Neural crest cell (in vitro differentiated cells): Measurements from ENCODE around the gene TNFSF4. TPM values are rescaled to one million over a fixed set of nuclear protein-coding genes. Genes with fewer than 3 reads are reported as not detected.
A peak's percentile ranks its signal among the peaks of the same experiment; 100 is the strongest.

Experiments
- DNase-seq: peaks from one replicate; pipeline ENCODE4 v3.0.0; 2021; ENCODE audit warnings: low read depth, mixed read lengths, low spot score
- H3K27ac Mint-ChIP-seq: one replicate; pipeline ENCODE4 v1.8.0; 2021; ENCODE audit warnings: mild to moderate bottlenecking, mixed read lengths; ENCODE audit not compliant: unreplicated experiment
- H3K27me3 Mint-ChIP-seq: 2 replicates; pipeline ENCODE4 v1.8.0; 2021; ENCODE audit warnings: low read depth, mild to moderate bottlenecking, mixed read lengths
- H3K36me3 Mint-ChIP-seq: 2 replicates; pipeline ENCODE4 v1.8.0; 2021; ENCODE audit warnings: low read depth, mild to moderate bottlenecking, mixed read lengths
- H3K4me1 Mint-ChIP-seq: 2 replicates; pipeline ENCODE4 v1.8.0; 2021; ENCODE audit warnings: mixed read lengths
- H3K4me3 Mint-ChIP-seq: one replicate; pipeline ENCODE4 v1.8.0; 2021; ENCODE audit warnings: mild to moderate bottlenecking, mixed read lengths
- H3K9me3 Mint-ChIP-seq: 2 replicates; pipeline ENCODE4 v1.8.0; 2021; ENCODE audit warnings: mixed read lengths
- long read RNA-seq: library from polyadenylated mRNA; unstranded; transcript quantifications from one replicate; pipeline ENCODE4 v2.0.0, GENCODE V29; 2020
- total RNA-seq: library from RNA; stranded (reverse); gene quantifications from 2 replicates; pipeline ENCODE4 v1.2.1, GENCODE V29; 2021
- TF ChIP-seq, protein P1 (sequence below): fragments of 200-600 bp; sonication (generic); conservative IDR thresholded peaks from 2 replicates; pipeline ENCODE4 v1.5.0; 2021; ENCODE audit warnings: antibody characterized with exemption, mild to moderate bottlenecking

The TNFSF4 gene, protein sequence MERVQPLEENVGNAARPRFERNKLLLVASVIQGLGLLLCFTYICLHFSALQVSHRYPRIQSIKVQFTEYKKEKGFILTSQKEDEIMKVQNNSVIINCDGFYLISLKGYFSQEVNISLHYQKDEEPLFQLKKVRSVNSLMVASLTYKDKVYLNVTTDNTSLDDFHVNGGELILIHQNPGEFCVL
- total RNA-seq, result 0.57 and 1.1 TPM in 2 replicates
- long read RNA-seq, result 0 reads

GRCh38 chr1:173206816-173207568 is at the start of gene TNFSF4:
TNFSF4 (minus strand) TSS chr1:173207331; CDS start chr1:173207176, 155 bp downstream.
- Mint-ChIP-seq H3K36me3 (no peaks in the 10 kb centered on the region), H3K9me3 (no peaks in the 10 kb centered on the region), H3K27ac (no peak within 1 kb of the TSS), H3K4me1 (peaks cover 32% of the 10 kb centered on the region), H3K4me3 (no peak within 1 kb of the TSS), H3K27me3 (no peaks in the 10 kb centered on the region)
- no peak for DNase-seq
- TF ChIP-seq, protein P1, sequence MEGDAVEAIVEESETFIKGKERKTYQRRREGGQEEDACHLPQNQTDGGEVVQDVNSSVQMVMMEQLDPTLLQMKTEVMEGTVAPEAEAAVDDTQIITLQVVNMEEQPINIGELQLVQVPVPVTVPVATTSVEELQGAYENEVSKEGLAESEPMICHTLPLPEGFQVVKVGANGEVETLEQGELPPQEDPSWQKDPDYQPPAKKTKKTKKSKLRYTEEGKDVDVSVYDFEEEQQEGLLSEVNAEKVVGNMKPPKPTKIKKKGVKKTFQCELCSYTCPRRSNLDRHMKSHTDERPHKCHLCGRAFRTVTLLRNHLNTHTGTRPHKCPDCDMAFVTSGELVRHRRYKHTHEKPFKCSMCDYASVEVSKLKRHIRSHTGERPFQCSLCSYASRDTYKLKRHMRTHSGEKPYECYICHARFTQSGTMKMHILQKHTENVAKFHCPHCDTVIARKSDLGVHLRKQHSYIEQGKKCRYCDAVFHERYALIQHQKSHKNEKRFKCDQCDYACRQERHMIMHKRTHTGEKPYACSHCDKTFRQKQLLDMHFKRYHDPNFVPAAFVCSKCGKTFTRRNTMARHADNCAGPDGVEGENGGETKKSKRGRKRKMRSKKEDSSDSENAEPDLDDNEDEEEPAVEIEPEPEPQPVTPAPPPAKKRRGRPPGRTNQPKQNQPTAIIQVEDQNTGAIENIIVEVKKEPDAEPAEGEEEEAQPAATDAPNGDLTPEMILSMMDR, result no peak

GRCh38 chr1:173255214-173255813 is 48.2 kb upstream of the TNFSF4 start:
- Mint-ChIP-seq H3K36me3 (peaks cover 4% of the 10 kb centered on the region), H3K4me3 (no peak overlapping the region)
- DNase-seq, result peak; percentile 12

DNA sequence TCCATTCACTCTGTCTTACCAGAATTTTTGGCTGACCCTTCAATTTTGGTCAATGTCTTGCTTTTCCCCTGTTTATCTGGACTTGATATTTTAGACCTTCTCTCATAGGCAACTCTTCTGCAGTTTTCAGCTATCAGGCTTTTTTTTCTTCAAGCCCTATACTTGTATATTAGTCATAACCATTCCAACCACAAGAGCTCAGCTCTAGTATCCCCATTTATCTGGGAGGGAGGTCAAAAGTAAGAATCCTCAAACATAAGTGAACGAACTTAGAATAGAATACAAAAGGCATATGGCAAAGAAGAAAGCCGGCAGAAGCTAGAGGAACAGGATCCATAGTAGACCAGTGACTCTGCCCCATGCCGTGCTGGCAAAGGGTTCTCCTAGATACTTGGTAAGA is 45.9 kb upstream of the TNFSF4 start:
- DNase-seq, result no peak
- TF ChIP-seq, protein P1, result no peak
- no peaks in the 10 kb centered on the region for H3K27me3 Mint-ChIP-seq
- H3K27ac Mint-ChIP-seq, result no peak overlapping the region
- no peaks in the 10 kb centered on the region for H3K4me1 Mint-ChIP-seq
- H3K9me3 Mint-ChIP-seq, result peaks cover 3% of the 10 kb centered on the region
- H3K4me3 Mint-ChIP-seq, result no peak overlapping the region
- no peaks in the 10 kb centered on the region for H3K36me3 Mint-ChIP-seq

More at GRCh38 chr1:173255214-173255813, 48.2 kb upstream of the TNFSF4 start:
- H3K27me3 Mint-ChIP-seq, result no peaks in the 10 kb centered on the region
- peaks cover 7% of the 10 kb centered on the region for H3K9me3 Mint-ChIP-seq
- H3K27ac Mint-ChIP-seq, result no peak overlapping the region
- H3K4me1 Mint-ChIP-seq, result no peaks in the 10 kb centered on the region
- TF ChIP-seq, protein P1, result peak; percentile 76

DNA sequence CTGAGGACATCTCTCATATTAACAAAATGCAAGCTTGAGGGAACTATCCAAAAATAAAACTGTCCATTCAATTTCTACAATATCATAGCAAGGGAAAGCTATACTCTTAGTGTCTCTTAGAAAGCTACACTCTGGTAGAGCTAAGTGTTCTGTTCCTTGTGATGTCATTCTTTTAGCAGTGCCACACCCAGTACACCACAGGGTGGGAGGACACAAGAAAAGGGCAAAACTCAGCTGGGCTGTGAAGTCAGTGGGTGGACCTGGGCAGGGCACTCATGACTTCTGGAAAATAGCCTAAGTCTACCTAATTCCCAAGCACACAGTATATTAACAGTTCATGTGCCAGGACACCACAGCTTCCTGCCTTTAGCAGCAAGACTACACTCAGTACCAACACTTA is 42.2 kb upstream of the TNFSF4 start:
- no peak overlapping the region for H3K4me3 Mint-ChIP-seq
- TF ChIP-seq, protein P1, result no peak
- H3K9me3 Mint-ChIP-seq, result peaks cover 3% of the 10 kb centered on the region
- no peak overlapping the region for H3K27ac Mint-ChIP-seq
- no peaks in the 10 kb centered on the region for H3K36me3 Mint-ChIP-seq
- H3K4me1 Mint-ChIP-seq, result no peaks in the 10 kb centered on the region
- DNase-seq, result no peak
- no peaks in the 10 kb centered on the region for H3K27me3 Mint-ChIP-seq

DNA sequence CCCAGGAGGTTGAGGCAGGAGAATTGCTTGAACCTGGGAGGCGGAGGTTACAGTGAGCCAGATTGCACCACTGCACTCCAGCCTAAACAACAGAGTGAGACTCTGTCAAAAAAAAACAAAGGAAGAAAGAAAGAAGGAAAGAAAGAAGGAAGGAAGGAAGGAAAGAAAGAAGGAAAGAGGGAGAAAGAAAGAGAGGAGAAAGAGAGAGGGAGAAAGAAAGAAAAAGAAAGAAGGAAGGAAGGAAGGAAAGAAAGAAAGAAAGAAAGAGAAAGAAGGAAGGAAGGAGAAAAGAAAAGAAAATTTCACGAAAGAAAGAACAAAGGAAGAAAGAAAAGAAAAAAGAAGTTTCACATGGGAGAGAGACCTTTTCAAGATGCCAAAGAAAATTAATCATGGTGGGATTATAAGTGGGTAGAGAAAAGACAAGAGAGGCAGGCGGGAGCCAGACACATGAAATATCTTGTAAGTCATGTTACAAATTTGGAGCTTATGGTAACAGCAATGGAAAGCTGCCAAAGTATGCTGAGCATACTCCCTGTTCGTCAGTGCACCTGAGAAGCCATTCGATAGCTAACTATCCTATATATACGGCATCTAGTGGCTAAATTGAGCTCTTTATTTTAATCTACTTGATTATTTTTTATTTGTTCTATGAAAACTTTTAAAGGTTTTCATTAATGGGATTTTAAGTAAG is 41.3 kb upstream of the TNFSF4 start:
- peaks cover 5% of the 10 kb centered on the region for H3K36me3 Mint-ChIP-seq
- TF ChIP-seq, protein P1, result no peak
- no peak overlapping the region for H3K4me3 Mint-ChIP-seq
- H3K4me1 Mint-ChIP-seq, result no peaks in the 10 kb centered on the region
- H3K9me3 Mint-ChIP-seq, result peaks cover 10% of the 10 kb centered on the region
- H3K27ac Mint-ChIP-seq, result no peak overlapping the region
- H3K27me3 Mint-ChIP-seq, result no peaks in the 10 kb centered on the region
- DNase-seq, result no peak
